ENCODE results near the gene MN1.

DNA sequence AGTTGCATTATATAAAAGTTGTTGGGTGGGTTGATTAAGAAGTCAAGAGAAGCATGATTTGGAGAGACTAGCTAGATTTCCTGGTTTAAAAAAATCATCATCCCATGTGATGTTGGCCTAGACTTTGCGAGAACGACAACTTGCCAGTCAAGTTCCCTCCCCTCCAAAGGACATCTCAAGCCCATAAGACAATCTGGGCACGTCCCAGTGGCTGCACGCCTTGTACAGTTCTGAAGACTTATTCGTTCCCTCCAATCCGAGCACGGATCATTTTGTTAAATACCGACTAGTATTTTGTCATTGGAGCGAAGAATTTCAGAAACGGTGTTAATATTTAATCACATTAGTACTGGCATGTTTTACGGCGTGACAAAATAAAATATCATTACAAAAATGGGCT lies 8.0 kb downstream of the MN1 start:
- TF ChIP-seq, protein P1, sequence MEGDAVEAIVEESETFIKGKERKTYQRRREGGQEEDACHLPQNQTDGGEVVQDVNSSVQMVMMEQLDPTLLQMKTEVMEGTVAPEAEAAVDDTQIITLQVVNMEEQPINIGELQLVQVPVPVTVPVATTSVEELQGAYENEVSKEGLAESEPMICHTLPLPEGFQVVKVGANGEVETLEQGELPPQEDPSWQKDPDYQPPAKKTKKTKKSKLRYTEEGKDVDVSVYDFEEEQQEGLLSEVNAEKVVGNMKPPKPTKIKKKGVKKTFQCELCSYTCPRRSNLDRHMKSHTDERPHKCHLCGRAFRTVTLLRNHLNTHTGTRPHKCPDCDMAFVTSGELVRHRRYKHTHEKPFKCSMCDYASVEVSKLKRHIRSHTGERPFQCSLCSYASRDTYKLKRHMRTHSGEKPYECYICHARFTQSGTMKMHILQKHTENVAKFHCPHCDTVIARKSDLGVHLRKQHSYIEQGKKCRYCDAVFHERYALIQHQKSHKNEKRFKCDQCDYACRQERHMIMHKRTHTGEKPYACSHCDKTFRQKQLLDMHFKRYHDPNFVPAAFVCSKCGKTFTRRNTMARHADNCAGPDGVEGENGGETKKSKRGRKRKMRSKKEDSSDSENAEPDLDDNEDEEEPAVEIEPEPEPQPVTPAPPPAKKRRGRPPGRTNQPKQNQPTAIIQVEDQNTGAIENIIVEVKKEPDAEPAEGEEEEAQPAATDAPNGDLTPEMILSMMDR (conservative IDR thresholded peaks at IDR 0.05), result no peak
- TF ChIP-seq EZH2 (IDR thresholded peaks at IDR 0.05; ENCODE audit: low read depth), result no peak

Data from PC-9 (cell line).